Hepatocyte (in vitro differentiated cells): ENCODE data around the gene UTF1. TPM values are rescaled to one million over a fixed set of nuclear protein-coding genes. Genes with fewer than 3 reads are reported as not detected.

Experiments used
- DNase-seq: peaks from one replicate; pipeline ENCODE4 v3.0.0-alpha.2; 2016; ENCODE audit warnings: low spot score
- H2AFZ ChIP-seq: fragments of 200-600 bp; sonication (generic); 2 replicates; pipeline ENCODE4 v1.6.0; 2016; ENCODE audit warnings: antibody characterized with exemption, mild to moderate bottlenecking
- H3K27ac ChIP-seq: fragments of 200-600 bp; sonication (generic); 2 replicates; pipeline ENCODE4 v1.5.1; 2016; ENCODE audit warnings: mild to moderate bottlenecking
- H3K27me3 ChIP-seq: fragments of 200-600 bp; sonication (generic); 2 replicates; pipeline ENCODE4 v1.6.1; 2016
- H3K36me3 ChIP-seq: fragments of 200-600 bp; sonication (generic); replicated peaks from 2 replicates; pipeline ENCODE4 v1.5.1; 2016; ENCODE audit warnings: low read depth; ENCODE audit not compliant: insufficient read depth
- H3K4me1 ChIP-seq: fragments of 200-600 bp; sonication (generic); 2 replicates; pipeline ENCODE4 v1.5.1; 2016; ENCODE audit warnings: mild to moderate bottlenecking, moderate library complexity; ENCODE audit not compliant: insufficient read depth
- H3K4me2 ChIP-seq: fragments of 200-600 bp; sonication (generic); 2 replicates; pipeline ENCODE4 v1.6.0; 2016
- H3K4me3 ChIP-seq: fragments of 200-600 bp; sonication (generic); 2 replicates; pipeline ENCODE4 v1.5.1; 2016; ENCODE audit warnings: mild to moderate bottlenecking
- H3K79me2 ChIP-seq: fragments of 200-600 bp; sonication (generic); 2 replicates; pipeline ENCODE4 v1.6.0; 2017; ENCODE audit warnings: mild to moderate bottlenecking
- H3K9me2 ChIP-seq: fragments of 200-600 bp; sonication (generic); replicated peaks from 2 replicates; pipeline ENCODE4 v1.6.0; 2017; ENCODE audit warnings: mild to moderate bottlenecking; ENCODE audit not compliant: insufficient read depth
- H3K9me3 ChIP-seq: fragments of 200-600 bp; sonication (generic); 2 replicates; pipeline ENCODE4 v1.5.1; 2016; ENCODE audit warnings: low read depth, mild to moderate bottlenecking
- H4K20me1 ChIP-seq: fragments of 200-600 bp; sonication (generic); 2 replicates; pipeline ENCODE4 v1.6.0; 2016; ENCODE audit warnings: mild to moderate bottlenecking; ENCODE audit not compliant: insufficient read depth, poor library complexity, severe bottlenecking
- CTCF ChIP-seq: fragments of 200-600 bp; sonication (generic); IDR thresholded peaks from 2 replicates; pipeline ENCODE4 v1.5.1; 2016; ENCODE audit warnings: antibody characterized with exemption, mild to moderate bottlenecking; ENCODE audit not compliant: poor library complexity
- EZH2 ChIP-seq: fragments of 200-600 bp; sonication (generic); IDR thresholded peaks from 2 replicates; pipeline ENCODE4 v1.6.1; 2016; ENCODE audit warnings: antibody characterized with exemption, mild to moderate bottlenecking, borderline replicate concordance
- EZH2phosphoT487 ChIP-seq: fragments of 200-600 bp; sonication (generic); IDR thresholded peaks from one replicate; pipeline ENCODE4 v1.6.1; 2018; ENCODE audit warnings: antibody characterized with exemption, mild to moderate bottlenecking, low read depth, moderate library complexity; ENCODE audit not compliant: unreplicated experiment, severe bottlenecking
- WGBS: methylation state at CpG from one replicate; pipeline ENCODE4 v1.1.6; 2016; ENCODE audit warnings: low lambda C conversion rate; ENCODE audit errors: missing lambda C conversion rate; 5-methylcytosine and 5-hydroxymethylcytosine counted together
- polyA plus RNA-seq: library from polyadenylated mRNA; unstranded; fragments of >200 nt; fragmentation: Nextera tagmentation; extraction: Ambion mirVana; gene quantifications from 2 replicates; pipeline ENCODE4 v1.2.1, GENCODE V29; 2016
- total RNA-seq: library from RNA; depleted of rRNA; stranded (reverse); fragments of >200 nt; gene quantifications from 2 replicates; pipeline ENCODE4 v1.2.3, GENCODE V29; 2014

UTF1 gene
- total and polyA plus RNA-seq, 2 experiments from 2014 or later: not detected

GRCh38 chr10:133267829-133268228 lies 37.8 kb downstream of the UTF1 start:
- H3K9me3 ChIP-seq: no peaks in the 10 kb centered on the region
- H3K27me3 ChIP-seq: no peaks in the 10 kb centered on the region
- no peak overlapping the region for H2AFZ ChIP-seq
- no peaks in the 10 kb centered on the region for H3K4me1 ChIP-seq
- H4K20me1 ChIP-seq: no peaks in the 10 kb centered on the region
- H3K27ac ChIP-seq: no peak overlapping the region
- H3K9me2 ChIP-seq: no peaks in the 10 kb centered on the region
- no peak overlapping the region for H3K4me3 ChIP-seq
- no peak overlapping the region for H3K4me2 ChIP-seq
- no peaks in the 10 kb centered on the region for H3K79me2 ChIP-seq
- WGBS: 94% methylated on average over 19 of the region's 22 CpGs
- no peak for DNase-seq
- TF ChIP-seq CTCF (no peak), EZH2phosphoT487 (no peak), EZH2 (no peak)
- H3K36me3 ChIP-seq: no peaks in the 10 kb centered on the region

GRCh38 chr10:133268532-133268931 lies 38.5 kb downstream of the UTF1 start:
- 98% methylated on average over 21 of the region's 22 CpGs for WGBS
- H3K4me1 ChIP-seq: no peaks in the 10 kb centered on the region
- no peaks in the 10 kb centered on the region for H4K20me1 ChIP-seq
- H3K9me3 ChIP-seq: no peaks in the 10 kb centered on the region
- TF ChIP-seq EZH2 (no peak), CTCF (no peak), EZH2phosphoT487 (no peak)
- no peaks in the 10 kb centered on the region for H3K79me2 ChIP-seq
- H3K4me3 ChIP-seq: no peak overlapping the region
- H3K27ac ChIP-seq: no peak overlapping the region
- no peak for DNase-seq
- no peaks in the 10 kb centered on the region for H3K27me3 ChIP-seq
- no peaks in the 10 kb centered on the region for H3K9me2 ChIP-seq
- no peak overlapping the region for H2AFZ ChIP-seq
- no peak overlapping the region for H3K4me2 ChIP-seq
- no peaks in the 10 kb centered on the region for H3K36me3 ChIP-seq

- no peak for DNase-seq
- H3K4me2 ChIP-seq: no peak overlapping the region
- H3K79me2 ChIP-seq: no peaks in the 10 kb centered on the region
- no peaks in the 10 kb centered on the region for H4K20me1 ChIP-seq
- TF ChIP-seq EZH2 (no peak), EZH2phosphoT487 (no peak), CTCF (no peak)
- H3K4me3 ChIP-seq: no peak overlapping the region
- H2AFZ ChIP-seq: no peak overlapping the region
- H3K4me1 ChIP-seq: no peaks in the 10 kb centered on the region
- H3K9me2 ChIP-seq: no peaks in the 10 kb centered on the region
- no peaks in the 10 kb centered on the region for H3K9me3 ChIP-seq
- H3K27ac ChIP-seq: no peak overlapping the region
- H3K27me3 ChIP-seq: no peaks in the 10 kb centered on the region
- no peaks in the 10 kb centered on the region for H3K36me3 ChIP-seq
- 94% methylated on average over 19 of the region's 26 CpGs for WGBS
These were observed 39.4 kb downstream of the UTF1 start for GRCh38 chr10:133269367-133269766.

GRCh38 chr10:133270204-133270603 lies 40.2 kb downstream of the UTF1 start:
- no peaks in the 10 kb centered on the region for H3K9me3 ChIP-seq
- H3K4me3 ChIP-seq: no peak overlapping the region
- WGBS: 93% methylated on average over 20 of the region's 20 CpGs
- TF ChIP-seq CTCF: no peak
- TF ChIP-seq EZH2: no peak
- TF ChIP-seq EZH2phosphoT487: no peak
- no peak for DNase-seq
- no peak overlapping the region for H3K27ac ChIP-seq
- no peaks in the 10 kb centered on the region for H3K27me3 ChIP-seq
- H3K79me2 ChIP-seq: no peaks in the 10 kb centered on the region
- no peaks in the 10 kb centered on the region for H3K9me2 ChIP-seq
- no peaks in the 10 kb centered on the region for H4K20me1 ChIP-seq
- H3K36me3 ChIP-seq: no peaks in the 10 kb centered on the region
- peaks cover 7% of the 10 kb centered on the region for H3K4me1 ChIP-seq
- no peak overlapping the region for H3K4me2 ChIP-seq
- H2AFZ ChIP-seq: no peak overlapping the region
